Tibial nerve (tissue), 4 donors: ENCODE results near the gene PSTPIP1. TPM values are rescaled to one million over a fixed set of nuclear protein-coding genes. Genes with fewer than 3 reads are reported as not detected.
A peak's percentile ranks its signal among the peaks of the same experiment; 100 is the strongest.

Source experiments
- DNase-seq, 2 donors: peaks; one replicate each; pipeline ENCODE4 v3.0.0-alpha.2; 2019; ENCODE audit warnings: low spot score in 2 of 2
- H3K27ac ChIP-seq, 4 donors: fragments of 200-600 bp; sonication (generic) in 3 of 4; one replicate each; pipeline ENCODE4 v1.5.1; 2017 to 2019; ENCODE audit warnings: mild to moderate bottlenecking in 1 of 4
- H3K27me3 ChIP-seq, 2 donors: fragments of 200-600 bp; sonication (generic) in 1 of 2; one replicate each; pipeline versions ENCODE4 v1.5.1 to v1.6.0; 2017 to 2019
- H3K36me3 ChIP-seq, 3 donors: fragments of 200-600 bp; sonication (generic); one replicate each; pipeline ENCODE4 v1.5.1; 2018 to 2019
- H3K4me1 ChIP-seq, 4 donors: fragments of 200-600 bp; sonication (generic) in 3 of 4; one replicate each; pipeline ENCODE4 v1.5.1; 2017 to 2019
- H3K4me3 ChIP-seq, 4 donors: fragments of 200-600 bp; sonication (generic) in 3 of 4; one replicate each; pipeline ENCODE4 v1.5.1; 2017 to 2019; ENCODE audit warnings: mild to moderate bottlenecking in 1 of 4, moderate library complexity in 1 of 4
- H3K9me3 ChIP-seq, 4 donors: fragments of 200-600 bp; sonication (generic) in 3 of 4; one replicate each; pipeline ENCODE4 v1.5.1; 2017 to 2019
- CTCF ChIP-seq, 5 experiments: fragments of 200-600 bp in 3 of 5; fragments of 450-650 bp in 2 of 5; sonication (generic) in 3 of 5; IDR thresholded peaks; one replicate each; pipeline ENCODE4 v1.5.1; 2016 to 2019; ENCODE audit warnings: antibody characterized with exemption in 5 of 5, mild to moderate bottlenecking in 3 of 5, moderate library complexity in 2 of 5
- EP300 ChIP-seq, 2 donors: sonication (generic); formaldehyde crosslinking; IDR thresholded peaks; one replicate each; pipeline ENCODE4 v1.6.1; 2017; ENCODE audit warnings: antibody characterized with exemption in 2 of 2, mild to moderate bottlenecking in 1 of 2
- POLR2A ChIP-seq, 2 donors: fragments of 450-650 bp; IDR thresholded peaks; one replicate each; pipeline ENCODE4 v1.6.1; 2017; ENCODE audit warnings: antibody characterized with exemption in 2 of 2, mild to moderate bottlenecking in 2 of 2, moderate library complexity in 2 of 2
- WGBS, 2 donors: methylation state at CpG; one replicate each; pipeline ENCODE4 v1.1.5; 2018; 5-methylcytosine and 5-hydroxymethylcytosine counted together
- total RNA-seq, 4 donors: library from RNA; depleted of rRNA; stranded (reverse); fragments of >200 nt; gene quantifications; one replicate each; pipeline ENCODE4 v1.1.0, GENCODE V29; 2016

Gene PSTPIP1
- 10 to 100 TPM; 13.6 to 54.6 (median 19.3) TPM for total RNA-seq

- Histone ChIP-seq H3K27ac (peak within 1 kb of the TSS in 3 of 4 donors; percentile 43 to 83 (median 63)), H3K4me1 (peaks cover 0 to 23% (median 7%) of the 10 kb centered on the region in 4 donors), H3K9me3 (no peaks in the 10 kb centered on the region), H3K36me3 (no peaks in the 10 kb centered on the region), H3K27me3 (no peaks in the 10 kb centered on the region), H3K4me3 (peak within 1 kb of the TSS in 3 of 4 donors; percentile 15 to 42 (median 38))
- 50 to 53% methylated on average over 27 to 28 of the region's 28 CpGs for WGBS, 2 donors
- no peak for TF ChIP-seq POLR2A (IDR thresholded peaks at IDR 0.05)
- no peak for TF ChIP-seq CTCF (IDR thresholded peaks at IDR 0.05)
- no peak for TF ChIP-seq EP300 (IDR thresholded peaks at IDR 0.05)
- DNase-seq: no peak
Measured at GRCh38 chr15:76994971-76995945, at the start of gene PSTPIP1. Gene PSTPIP1, plus strand, starts transcription at chr15:76995126. Its CDS starts 448 bp downstream, at chr15:76995574.

GRCh38 chr15:76945494-76946093, 49.3 kb upstream of the PSTPIP1 start:
- H3K4me3 ChIP-seq: no peak overlapping the region
- no peak for TF ChIP-seq POLR2A (IDR thresholded peaks at IDR 0.05)
- peaks cover 0 to 44% (median 0%) of the 10 kb centered on the region in 3 donors for H3K36me3 ChIP-seq
- H3K27ac ChIP-seq: no peak overlapping the region
- peaks cover 0 to 16% (median 0%) of the 10 kb centered on the region in 4 donors for H3K4me1 ChIP-seq
- 70% methylated on average over 2 of the region's 2 CpGs for WGBS, 2 donors
- no peaks in the 10 kb centered on the region for H3K9me3 ChIP-seq
- no peak for DNase-seq
- no peaks in the 10 kb centered on the region for H3K27me3 ChIP-seq

GRCh38 chr15:76947454-76947853, 47.5 kb upstream of the PSTPIP1 start:
- Histone ChIP-seq H3K4me3 (no peak overlapping the region), H3K27ac (no peak overlapping the region), H3K4me1 (peaks cover 0 to under 1% (median 0%) of the 10 kb centered on the region in 4 donors), H3K9me3 (no peaks in the 10 kb centered on the region), H3K36me3 (peaks cover 0 to 50% (median 0%) of the 10 kb centered on the region in 3 donors), H3K27me3 (no peaks in the 10 kb centered on the region)
- TF ChIP-seq CTCF (IDR thresholded peaks at IDR 0.05) (no peak), POLR2A (IDR thresholded peaks at IDR 0.05) (no peak), EP300 (IDR thresholded peaks at IDR 0.05) (no peak)
- no peak for DNase-seq
- 84% methylated on average over 3 of the region's 3 CpGs for WGBS, 2 donors

- no peak for DNase-seq
- Histone ChIP-seq H3K27me3 (no peaks in the 10 kb centered on the region), H3K4me3 (no peak overlapping the region), H3K4me1 (peaks cover 0 to 7% (median 0%) of the 10 kb centered on the region in 4 donors), H3K36me3 (peaks cover 0 to 35% (median 0%) of the 10 kb centered on the region in 3 donors), H3K27ac (no peak overlapping the region), H3K9me3 (no peaks in the 10 kb centered on the region)
- TF ChIP-seq CTCF (IDR thresholded peaks at IDR 0.05) (no peak), POLR2A (IDR thresholded peaks at IDR 0.05) (no peak), EP300 (IDR thresholded peaks at IDR 0.05) (no peak)
- WGBS, 2 donors: 83 to 86% methylated on average over 1 of the region's 1 CpG
Measured at GRCh38 chr15:76951220-76951619, 43.7 kb upstream of the PSTPIP1 start.

- Histone ChIP-seq H3K4me3 (no peak overlapping the region), H3K4me1 (peaks cover 0 to 7% (median 0%) of the 10 kb centered on the region in 4 donors), H3K27ac (no peak overlapping the region), H3K36me3 (peaks cover 0 to 15% (median 0%) of the 10 kb centered on the region in 3 donors), H3K9me3 (no peaks in the 10 kb centered on the region), H3K27me3 (no peaks in the 10 kb centered on the region)
- 31 to 37% methylated on average over 3 of the region's 3 CpGs for WGBS, 2 donors
- no peak for TF ChIP-seq POLR2A (IDR thresholded peaks at IDR 0.05)
- TF ChIP-seq CTCF (IDR thresholded peaks at IDR 0.05): no peak
- TF ChIP-seq EP300 (IDR thresholded peaks at IDR 0.05): no peak
- no peak for DNase-seq
Measured at GRCh38 chr15:76953913-76954312, 41.0 kb upstream of the PSTPIP1 start.
